Liver (tissue), 3 donors: ENCODE measurements around the gene KCNIP4.

Experiments
- ATF3 ChIP-seq: IDR thresholded peaks from 2 replicates; pipeline ENCODE4 v1.6.1; 2016; ENCODE audit warnings: antibody characterized with exemption
- CTCF ChIP-seq: fragments of 150-350 bp; IDR thresholded peaks from 2 replicates; pipeline ENCODE4 v1.5.1; 2017; ENCODE audit warnings: improper control_type of control experiment, low read depth, low read length; ENCODE audit not compliant: missing input control
- EGR1 ChIP-seq, 2 donors: IDR thresholded peaks; 2 replicates each; pipeline ENCODE4 v1.6.1; 2016 to 2018; ENCODE audit warnings: antibody characterized with exemption in 2 of 2, low read depth in 2 of 2
- HNF4A ChIP-seq, 2 donors: conservative IDR thresholded peaks; 2 replicates each; pipeline ENCODE4 v1.6.1; 2016; ENCODE audit warnings: antibody characterized with exemption in 2 of 2, mild to moderate bottlenecking in 2 of 2
- HNF4G ChIP-seq: IDR thresholded peaks from 2 replicates; pipeline ENCODE4 v1.6.1; 2016; ENCODE audit warnings: antibody characterized with exemption
- MAX ChIP-seq: IDR thresholded peaks from 2 replicates; pipeline ENCODE4 v1.6.1; 2016; ENCODE audit warnings: antibody characterized with exemption
- RAD21 ChIP-seq, 2 donors: IDR thresholded peaks; 2 replicates each; pipeline ENCODE4 v1.6.1; 2016; ENCODE audit warnings: antibody characterized with exemption in 2 of 2, mild to moderate bottlenecking in 2 of 2
- REST ChIP-seq: IDR thresholded peaks from 2 replicates; pipeline ENCODE4 v1.6.1; 2016; ENCODE audit warnings: antibody characterized with exemption, mild to moderate bottlenecking
- SP1 ChIP-seq: IDR thresholded peaks from 2 replicates; pipeline ENCODE4 v1.6.1; 2018; ENCODE audit warnings: antibody characterized with exemption, mild to moderate bottlenecking
- YY1 ChIP-seq: IDR thresholded peaks from 2 replicates; pipeline ENCODE4 v1.6.1; 2016; ENCODE audit warnings: antibody characterized with exemption, mild to moderate bottlenecking
- donor health status: healthy.
- donor health status: healthy.

GRCh38 chr4:21726255-21726815, 222.2 kb downstream of the KCNIP4 start:
- no peak for TF ChIP-seq RAD21 (IDR thresholded peaks at IDR 0.05)
- no peak for TF ChIP-seq HNF4G
- no peak for TF ChIP-seq CTCF
- TF ChIP-seq SP1 = no peak
- no peak for TF ChIP-seq MAX
- no peak for TF ChIP-seq HNF4A (conservative IDR thresholded peaks at IDR 0.05)
- TF ChIP-seq YY1 = no peak
- TF ChIP-seq EGR1 (IDR thresholded peaks at IDR 0.05; ENCODE audit: low read depth in 2 of 2) = no peak
- TF ChIP-seq ATF3 = no peak
- TF ChIP-seq REST = no peak
